Aortic smooth muscle cell (primary cell): ENCODE data around the gene MYOM3. TPM values are rescaled to one million over a fixed set of nuclear protein-coding genes. Genes with fewer than 3 reads are reported as not detected.

Source experiments
- total RNA-seq: library from RNA; depleted of rRNA; stranded (reverse); fragments of >200 nt; gene quantifications from 2 replicates; pipeline ENCODE4 v1.2.3, GENCODE V29; 2014

Gene MYOM3
- total RNA-seq: 0.13 and 0.31 TPM in 2 replicates

GRCh38 chr1:24111996-24112779, at the start of gene MYOM3:
TSS of gene MYOM3 (minus strand) at chr1:24112135. CDS start at chr1:24108636, 3,499 bp downstream.

DNA sequence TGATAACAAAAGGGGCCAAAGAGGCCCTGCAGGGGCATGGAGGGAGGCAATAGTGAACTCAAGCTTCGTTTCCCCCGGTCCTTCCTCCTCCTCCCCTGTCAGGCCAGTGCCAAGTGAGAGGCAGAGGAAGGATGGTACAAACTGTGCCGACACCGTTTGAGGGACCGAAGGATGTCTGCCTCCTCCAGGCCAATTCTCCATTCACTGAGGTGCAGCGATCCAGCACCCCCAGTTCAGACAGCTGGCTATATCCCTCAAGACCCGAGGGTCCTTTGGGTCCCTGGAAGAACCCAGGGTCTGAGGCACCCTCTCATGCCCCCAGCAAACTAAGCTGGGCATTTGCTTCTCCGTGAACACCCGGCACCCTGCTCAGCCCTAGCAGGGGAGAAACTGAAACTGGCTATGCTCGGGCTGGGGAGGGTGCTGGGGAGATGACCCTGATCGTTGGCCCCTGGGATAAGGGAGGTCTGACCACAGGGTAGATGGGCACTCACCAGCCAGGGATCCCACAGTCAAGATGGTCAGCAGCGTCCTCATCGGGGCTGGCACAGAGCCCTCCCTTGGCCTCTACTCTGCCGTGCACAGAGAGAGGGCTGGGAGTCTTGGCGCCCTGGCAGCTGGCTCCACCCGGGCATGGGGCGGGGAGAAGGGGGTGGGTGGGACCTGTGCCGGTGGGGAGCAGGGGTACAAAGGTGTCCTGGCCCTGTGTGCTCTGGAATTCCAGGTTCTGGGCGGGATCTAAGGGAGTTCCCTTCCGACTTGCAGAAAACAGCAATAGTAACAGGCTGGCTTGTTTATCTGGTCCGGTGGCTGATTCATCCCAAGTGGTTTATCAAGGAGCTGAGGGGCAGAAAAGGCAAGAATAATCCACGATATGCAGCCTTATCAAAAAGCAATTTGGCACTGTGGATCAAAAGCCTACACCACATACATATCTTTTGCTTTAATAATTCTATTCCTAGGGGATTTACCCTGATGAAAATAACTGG, 30.9 kb upstream of the MYOM3 start, which contains the start of gene IL22RA1:
TSS of gene IL22RA1 (minus strand) at position 595 of the 989 bp plus-strand sequence. CDS start at position 537, 58 bp downstream.

Other genes with a start within 250 kb of the MYOM3 start
- gene FUCA1, start 243.8 kb downstream of the MYOM3 start, total RNA-seq: 21.8 and 26.3 TPM in 2 replicates
- gene CNR2, start 198.8 kb downstream of the MYOM3 start, total RNA-seq: not detected in 2 replicates
- 90.9 and 143 TPM in 2 replicates for gene PNRC2, start 152.3 kb downstream of the MYOM3 start, total RNA-seq
- gene SRSF10, start 131.8 kb downstream of the MYOM3 start, total RNA-seq: 92.7 and 107 TPM in 2 replicates
- 0.13 and 0.25 TPM in 2 replicates for gene IL22RA1, start 31.0 kb upstream of the MYOM3 start, total RNA-seq
- not detected in 2 replicates for gene IFNLR1, start 75.2 kb upstream of the MYOM3 start, total RNA-seq
- gene GRHL3, start 207.2 kb upstream of the MYOM3 start, total RNA-seq: 0.19 TPM in 1 of 2 replicates, not detected in the other